SK-N-DZ (cell line): ENCODE data around the gene PDLIM4.
A peak's percentile ranks its signal among the peaks of the same experiment; 100 is the strongest.

ENCODE experiments used
- DNase-seq: peaks from one replicate; pipeline ENCODE4 v3.0.0-alpha.2; 2015; ENCODE audit warnings: low spot score

The PDLIM4 gene

DNA sequence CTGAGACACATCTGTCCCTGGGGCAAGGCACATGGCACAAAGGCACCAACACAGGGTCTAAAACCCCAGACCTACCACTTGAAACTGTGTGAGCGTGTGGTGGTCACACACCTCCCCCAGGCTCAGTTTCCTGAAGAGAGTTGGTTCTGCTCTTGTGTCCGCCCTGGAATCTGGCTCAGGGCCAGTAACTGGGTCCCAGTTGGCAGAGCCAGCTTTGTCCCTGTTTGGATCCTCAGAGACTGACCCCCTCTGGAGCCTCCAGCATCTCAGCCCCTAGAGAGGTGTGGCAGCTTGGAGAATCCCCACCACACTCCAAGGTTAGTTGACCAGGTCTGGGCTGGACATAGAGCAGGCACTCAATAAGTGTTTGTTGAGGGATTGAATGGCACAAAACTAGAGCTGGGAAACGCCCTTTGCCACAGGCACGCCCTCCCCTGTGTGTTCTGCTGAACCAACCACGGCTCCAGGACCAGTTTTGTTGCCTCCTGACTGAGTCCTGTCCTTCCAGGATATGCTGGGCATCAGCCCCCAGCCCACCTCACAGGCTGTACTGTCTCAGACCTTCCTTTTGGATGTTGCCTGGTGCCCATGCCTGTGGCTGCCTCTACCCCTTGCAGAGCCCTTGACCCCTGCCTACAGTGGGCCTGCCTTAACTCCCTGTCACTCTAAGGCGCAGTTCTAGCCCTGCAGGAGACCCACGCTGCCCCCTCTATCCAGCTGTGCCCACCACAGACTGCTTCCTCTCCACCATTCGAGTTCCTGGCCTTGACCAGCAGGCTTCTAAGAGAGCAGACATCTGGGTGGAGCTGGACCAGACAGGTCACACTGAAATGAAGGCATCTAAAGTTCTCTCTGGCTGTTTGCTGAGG lies 3.8 kb upstream of the PDLIM4 start:
- no peak for DNase-seq

DNA sequence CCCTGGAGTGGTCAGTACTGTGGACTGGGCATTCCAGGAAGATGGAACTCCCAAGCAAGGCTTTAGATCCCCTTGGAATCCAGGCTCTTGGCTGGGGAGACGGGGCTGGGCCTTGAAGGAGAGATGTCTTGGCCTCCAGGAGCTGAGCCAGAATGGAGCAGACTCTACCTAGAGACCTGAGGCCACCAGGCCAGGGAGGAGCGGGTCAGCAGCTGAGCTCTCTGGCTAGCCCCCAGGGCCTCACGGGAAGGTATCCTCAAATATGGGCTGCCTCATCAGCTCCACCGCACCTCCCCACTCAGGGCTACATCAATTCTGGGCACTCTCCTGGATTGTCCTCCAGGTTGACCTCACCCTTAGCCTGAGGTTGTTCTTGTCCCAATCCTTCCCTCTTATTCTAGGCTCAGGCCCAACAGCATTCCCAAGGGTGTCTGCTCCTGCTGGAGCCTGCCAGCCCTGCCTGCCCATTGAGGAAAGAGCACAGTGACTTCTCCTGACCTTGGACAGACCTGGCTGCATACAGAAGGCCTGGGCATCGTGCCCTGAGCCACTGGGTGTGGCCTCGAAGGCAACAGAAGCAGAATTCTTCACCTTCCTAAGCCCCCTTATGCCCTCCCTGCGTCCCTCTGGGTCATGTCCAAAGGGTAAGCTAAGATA lies 3.0 kb upstream of the PDLIM4 start:
- no peak for DNase-seq

DNA sequence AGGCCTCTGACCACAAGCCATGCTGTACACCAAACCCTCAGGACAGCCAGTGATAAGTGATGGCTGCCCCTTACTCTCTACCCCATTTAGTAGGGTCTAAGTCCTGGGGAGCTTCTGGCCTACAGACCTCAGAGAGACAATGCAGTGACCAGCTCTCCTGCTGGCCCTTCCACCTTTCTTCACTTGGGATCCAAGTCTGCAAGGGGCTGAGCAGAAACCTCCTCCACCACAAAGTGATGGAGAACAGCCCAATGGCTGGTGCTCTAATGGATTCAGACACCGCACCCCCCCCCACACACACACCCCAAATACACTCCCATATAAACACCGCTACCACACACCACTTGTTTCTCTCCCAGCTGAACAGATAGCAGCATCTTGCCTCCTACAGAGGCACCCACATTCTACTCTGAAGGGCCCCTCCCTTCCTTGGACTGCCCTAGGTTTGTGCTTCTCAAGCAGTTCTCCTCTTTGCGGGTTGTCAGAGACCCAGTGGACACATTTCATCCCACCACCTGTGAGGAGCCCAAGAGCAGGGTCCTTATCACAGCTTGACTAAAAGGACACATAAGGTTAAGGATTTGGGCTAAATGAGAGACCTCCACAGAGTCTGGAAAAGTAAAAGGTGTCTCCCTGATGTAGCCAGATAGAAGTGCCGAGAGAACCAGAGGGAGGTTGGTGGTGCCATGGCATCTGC lies 1.3 kb upstream of the PDLIM4 start:
- no peak for DNase-seq

DNA sequence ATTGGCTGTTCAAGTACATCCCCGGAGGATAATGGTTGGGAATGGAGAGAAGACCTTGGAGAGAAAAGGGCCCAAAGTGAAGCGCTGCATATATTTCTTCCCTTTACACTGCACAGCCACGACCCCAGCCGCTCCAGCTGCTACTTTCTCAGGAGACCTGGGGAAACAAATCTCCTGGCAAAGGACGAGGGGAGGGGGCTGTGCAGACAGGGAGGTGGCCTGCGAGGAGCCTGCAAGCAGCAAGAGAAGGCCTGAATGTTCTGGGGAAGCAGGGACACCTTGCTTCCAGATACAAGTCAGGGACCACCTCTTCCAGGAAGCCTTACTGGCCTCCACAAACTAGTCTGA lies 739 bp upstream of the PDLIM4 start:
- no peak for DNase-seq

DNA sequence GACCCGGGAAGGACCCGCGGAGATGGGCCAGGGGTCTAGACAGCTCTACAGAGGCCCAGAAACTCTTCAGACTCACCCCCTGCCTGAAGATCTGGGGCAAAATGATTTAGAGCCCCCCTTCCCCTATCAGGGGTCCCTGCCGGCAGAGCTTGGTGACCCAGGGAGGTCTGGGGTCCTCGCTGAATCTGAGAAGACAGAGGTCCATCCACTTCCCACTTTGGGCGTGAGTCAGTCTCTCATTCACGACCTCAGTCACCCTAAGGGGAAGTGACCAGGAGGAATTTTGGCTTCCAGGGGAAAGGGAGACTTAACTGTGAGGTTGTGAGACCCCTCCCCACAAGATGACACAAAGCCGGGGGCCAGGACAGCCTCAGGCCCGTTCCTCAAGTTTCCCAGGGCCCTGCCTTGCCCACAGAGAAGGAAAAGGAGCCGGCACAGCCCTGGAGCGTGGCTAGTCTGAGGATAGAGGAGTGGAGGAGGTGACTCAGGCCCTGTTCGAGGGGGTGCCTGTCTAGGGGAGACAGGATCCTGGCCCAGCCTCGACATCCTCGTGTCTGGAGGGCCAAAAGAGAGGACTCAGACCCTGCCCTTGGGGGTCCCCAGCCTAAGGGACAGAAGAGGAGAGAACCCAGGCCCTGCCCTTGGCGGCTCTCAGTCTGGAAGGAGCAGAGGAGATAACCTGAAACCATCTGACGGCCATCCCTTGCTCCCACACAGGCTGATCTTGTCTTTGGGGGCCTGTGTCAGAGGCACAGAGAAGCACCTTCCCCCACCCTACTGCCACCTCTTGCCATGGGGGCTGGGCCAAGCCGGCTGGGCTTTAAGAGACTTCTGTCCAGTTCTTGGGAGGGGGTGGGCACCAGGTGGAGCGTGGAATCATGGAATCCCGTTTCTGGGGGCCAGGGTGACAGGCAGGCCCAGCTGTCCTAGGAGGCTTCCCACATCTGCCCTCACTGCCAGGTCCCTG lies 889 bp downstream of the PDLIM4 start:
- DNase-seq: no peak

DNA sequence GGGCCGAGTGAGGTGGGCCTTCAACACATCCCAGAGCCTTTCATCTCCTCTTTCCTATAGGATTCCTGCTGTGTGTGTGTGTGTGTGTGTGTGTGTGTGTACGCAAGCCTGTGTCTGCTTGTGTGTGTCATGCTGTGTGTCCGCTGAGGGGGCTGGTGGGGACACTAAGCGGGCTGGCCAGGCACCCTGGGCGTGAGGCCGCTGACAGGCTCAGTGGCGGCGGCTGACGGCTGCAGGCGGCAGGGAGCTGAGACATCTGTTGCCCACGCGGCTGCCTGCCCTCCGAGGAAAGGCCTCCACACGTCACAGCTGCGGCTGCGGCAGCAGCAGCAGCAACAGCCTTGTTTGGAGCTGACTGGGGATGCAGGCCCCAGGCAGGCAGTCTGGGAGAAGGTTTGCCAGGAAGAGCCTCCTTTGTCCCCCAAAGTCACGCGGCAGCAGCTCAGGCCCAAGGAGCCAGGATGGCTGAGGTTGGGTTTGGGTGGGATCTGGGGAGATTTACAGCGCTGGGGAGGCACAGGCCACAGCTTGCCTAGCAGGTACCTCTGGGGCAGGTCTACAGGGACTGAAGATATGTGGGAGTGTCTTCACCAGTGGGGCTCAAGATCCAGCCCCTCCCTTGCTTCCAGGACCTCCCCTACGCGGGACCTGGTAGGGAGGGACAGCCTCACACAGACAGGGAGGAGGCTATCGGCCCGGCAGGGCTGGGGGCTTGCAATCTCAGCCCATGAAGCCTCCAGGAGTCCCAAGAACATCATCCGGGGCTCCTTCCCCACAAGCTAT lies 1.8 kb downstream of the PDLIM4 start:
- DNase-seq: peak; percentile 80

DNA sequence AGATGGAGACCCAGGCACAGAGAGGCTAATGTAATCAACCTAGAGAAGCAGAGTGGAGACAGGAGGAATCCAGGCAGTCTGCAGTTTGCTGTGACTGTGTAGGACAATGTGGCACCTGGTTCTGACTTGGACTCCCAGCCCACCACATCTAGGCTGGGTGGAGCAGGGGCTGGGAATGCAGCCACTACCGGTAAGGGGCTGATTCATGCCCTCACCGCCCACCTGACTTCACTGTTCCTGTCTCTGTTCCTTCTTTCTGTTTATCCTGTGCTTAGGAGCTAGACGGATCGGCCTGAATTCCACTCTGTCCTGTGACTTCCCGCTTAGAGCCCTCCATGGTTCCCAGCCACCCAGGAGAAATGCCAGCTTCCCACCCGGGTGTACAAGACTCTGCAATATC lies 2.6 kb downstream of the PDLIM4 start:
- peak; percentile 38 for DNase-seq

DNA sequence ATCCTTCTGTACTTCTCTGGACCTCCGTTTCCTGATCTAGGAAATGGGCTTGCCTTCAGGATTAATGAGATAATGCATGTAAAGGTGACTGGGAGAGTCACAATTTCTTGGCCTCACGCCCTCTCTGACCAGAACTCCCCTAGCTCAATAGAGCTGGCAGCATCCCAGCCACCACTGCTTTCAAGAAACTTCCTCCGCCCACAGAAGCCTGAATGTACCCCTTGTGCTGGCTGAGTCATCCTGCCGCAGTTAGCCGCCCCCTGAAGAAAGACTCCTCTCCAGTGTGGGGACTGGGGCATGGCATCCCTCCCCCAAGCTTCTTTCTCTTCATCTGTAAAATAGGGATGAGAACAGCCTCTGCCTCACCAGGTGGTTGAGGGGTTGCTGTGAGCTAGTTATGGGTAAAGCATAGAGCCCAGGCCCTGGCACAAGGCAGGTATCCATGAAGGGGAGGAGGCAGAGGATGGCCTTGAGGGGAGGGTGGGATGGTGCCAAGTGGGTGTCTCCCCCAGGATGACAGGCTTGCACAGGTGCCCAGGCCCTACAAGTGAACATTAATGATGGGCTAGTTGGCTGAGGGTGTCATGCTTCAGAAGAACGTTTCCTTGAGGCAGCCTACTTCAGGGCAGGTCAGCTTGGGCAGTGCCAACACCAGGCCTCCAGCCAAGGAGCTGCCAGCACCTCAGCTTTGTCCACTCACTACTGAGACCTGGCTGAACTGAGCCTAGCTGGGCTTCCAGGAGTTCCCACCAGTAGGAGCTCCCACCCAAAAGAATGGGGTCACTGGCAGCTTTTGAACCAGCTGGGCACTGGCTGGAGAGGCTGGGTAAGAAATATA lies 3.4 kb downstream of the PDLIM4 start:
- no peak for DNase-seq

DNA sequence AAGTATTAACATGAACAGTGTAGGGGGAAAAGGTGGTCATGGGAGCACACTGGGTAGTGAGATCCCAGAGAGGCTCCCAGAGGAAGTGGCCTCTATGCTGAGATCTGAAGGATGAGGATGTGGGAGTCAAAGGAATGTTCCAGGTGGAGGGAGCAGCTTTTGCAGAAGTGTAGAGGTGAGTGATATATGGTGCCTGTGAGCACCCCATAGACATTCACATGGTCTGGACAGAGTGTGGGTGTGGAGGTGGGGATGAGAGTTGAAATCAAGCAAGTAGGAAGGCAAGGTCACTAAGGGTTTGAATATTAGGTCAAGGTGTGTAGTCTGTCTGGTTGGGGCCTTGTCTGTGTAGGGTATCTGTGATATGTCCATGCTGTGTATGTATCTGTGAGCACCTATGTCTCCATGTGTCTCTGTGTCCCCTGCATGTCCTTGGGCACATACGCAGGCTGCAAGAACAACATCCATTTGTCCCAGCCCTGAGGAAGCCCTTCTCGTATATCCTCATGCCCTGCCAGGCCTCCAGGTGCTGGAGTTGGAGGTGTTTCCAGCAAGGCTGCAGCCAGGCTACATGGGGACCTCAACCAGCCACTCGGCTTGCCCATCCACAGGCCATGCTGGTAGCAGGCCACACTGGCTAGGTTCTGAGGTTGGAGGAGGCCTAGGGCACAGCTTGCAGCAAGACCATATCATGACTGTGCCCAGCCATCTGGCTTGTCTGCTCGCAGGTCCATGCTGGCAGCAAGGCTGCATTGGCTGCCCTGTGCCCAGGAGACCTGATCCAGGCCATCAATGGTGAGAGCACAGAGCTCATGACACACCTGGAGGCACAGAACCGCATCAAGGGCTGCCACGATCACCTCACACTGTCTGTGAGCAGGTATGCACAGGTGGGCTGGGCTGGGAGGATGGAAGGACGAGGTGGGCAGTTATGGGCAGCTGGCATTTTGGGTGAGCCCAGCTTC lies 4.7 kb downstream of the PDLIM4 start:
- no peak for DNase-seq

DNA sequence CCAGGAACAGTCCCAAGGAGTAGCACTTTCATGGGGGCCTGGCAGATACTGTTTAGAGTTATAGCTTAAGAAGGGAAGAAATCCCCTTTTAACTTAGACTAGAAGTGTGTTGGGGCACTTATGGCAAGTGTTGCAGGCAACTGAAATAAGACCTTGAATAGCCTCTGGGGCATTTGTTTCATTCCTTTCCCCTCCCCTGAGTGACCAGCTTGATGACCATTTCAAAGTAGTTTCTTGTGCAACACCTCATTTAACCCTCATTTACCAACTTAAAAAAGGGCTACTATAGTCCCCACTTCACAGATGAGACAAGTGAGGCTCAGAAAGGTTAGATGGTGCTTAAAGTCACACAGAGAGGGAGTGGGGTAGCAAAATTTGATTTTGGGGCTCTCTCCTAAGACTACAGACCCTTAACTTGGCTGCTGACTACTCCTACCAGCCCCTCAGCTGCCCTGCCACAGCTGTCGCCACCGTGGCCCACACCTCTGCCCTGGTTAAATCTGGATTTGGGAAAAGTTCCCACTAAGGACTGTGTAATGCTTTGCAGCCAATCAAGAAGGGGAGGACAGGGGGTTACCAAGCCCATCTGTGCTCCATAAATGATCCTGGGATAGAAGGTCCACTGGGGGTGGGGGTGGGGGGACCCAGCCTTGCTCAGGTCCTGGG lies 5.5 kb downstream of the PDLIM4 start:
- DNase-seq: no peak

DNA sequence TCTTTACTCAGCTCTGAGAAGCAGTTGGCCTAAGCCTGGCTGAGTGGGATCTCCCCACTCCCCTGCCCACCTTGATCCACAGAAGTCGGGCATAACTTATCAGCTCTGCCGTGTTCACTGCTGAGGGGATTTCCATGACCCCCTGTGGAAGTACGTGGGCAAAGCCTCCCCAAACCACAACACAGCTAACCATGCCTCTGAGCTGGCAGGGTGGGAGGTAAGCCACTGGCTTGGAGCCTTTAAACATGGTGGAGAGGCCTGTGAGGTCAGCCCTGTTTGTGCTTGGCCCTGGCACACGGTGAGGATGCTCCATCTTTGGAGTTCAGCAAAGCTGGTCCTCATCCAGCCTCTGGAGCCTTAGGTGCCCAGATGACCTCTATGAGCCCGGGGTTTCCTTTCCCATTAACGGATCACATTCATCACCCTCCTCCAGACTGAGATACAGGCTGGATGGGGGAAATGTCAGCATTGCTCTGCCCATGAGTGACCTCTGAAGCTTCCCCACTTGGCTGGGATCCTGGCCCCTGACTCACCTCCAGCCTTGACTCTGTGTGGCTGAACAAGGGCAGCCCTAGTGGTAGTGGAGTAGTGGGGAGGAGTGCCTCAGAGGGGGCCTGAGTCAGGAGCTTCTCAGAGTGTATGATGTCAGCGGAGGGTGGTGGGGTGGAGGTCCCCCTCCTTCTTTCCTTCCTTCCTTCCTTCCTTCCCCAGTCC lies 6.2 kb downstream of the PDLIM4 start:
- DNase-seq: no peak

DNA sequence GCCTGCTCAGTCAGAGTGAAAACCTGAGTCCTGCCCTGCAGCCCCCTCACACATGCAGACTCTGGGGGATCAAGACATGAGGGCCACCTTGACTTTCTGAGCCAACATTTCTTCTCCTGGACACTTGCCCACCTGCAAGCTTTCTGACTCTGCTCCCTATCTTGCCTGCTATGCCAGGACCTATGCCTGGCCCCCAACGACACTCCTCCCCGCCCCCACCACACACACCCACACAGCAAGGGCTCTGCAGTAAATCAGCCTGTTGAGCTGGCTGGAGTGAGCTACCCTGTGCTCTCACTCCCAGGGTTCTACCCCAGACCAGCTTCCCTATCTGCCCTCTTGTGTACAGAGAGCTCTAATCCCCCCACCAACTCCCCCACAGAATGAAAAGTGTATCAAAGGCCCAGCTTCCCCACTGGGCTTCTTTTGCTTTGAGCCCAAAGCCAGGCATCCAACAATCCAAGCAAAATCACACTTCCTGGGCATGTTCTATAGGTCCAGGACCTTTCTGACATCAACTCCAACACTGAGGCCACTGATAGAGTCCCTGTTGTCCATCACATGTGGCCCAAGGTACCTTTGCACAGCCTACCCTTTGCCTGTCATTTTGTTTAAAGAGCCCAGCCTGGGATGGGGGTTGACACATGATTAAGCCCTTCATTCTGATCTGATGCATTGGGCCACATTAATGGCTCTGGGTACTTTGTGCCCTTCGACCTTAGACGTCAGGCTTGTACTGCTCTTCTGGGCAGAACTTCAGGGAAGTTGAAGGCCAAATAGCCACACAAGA lies 7.2 kb downstream of the PDLIM4 start:
- DNase-seq: no peak

DNA sequence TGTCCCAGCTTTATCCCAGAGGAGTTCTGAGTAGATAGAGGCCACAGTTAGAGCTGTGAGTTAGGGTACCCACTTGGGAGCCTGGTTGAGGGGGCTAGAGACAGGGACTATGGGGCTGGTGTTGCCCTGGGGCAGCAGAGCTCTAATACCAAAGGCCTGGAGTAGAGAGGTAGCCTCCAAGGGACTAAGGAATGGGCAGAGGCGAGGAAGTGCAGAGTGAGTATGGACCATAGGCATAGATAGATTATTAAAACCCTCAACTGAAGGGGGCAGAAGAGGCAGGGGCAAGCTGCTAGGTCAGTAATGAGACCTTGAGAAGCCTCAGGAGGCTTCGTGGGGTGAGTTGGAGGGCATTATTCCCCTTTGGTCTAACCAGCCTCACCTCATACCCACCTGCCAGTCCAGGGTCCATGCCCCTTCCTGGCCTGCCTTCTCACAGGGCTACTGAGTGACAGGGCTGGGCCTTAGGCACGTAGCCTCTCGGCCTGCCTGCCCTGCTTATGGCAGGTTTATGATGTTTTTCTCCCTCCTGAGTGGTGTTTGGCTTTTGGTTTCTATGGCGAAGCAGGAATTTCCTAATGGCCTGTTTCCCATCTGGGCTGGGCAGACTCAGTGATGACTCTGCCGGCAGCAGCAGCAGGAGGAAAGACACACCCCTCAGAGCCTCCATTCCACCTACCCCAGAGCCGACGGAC lies 8.0 kb downstream of the PDLIM4 start:
- no peak for DNase-seq

DNA sequence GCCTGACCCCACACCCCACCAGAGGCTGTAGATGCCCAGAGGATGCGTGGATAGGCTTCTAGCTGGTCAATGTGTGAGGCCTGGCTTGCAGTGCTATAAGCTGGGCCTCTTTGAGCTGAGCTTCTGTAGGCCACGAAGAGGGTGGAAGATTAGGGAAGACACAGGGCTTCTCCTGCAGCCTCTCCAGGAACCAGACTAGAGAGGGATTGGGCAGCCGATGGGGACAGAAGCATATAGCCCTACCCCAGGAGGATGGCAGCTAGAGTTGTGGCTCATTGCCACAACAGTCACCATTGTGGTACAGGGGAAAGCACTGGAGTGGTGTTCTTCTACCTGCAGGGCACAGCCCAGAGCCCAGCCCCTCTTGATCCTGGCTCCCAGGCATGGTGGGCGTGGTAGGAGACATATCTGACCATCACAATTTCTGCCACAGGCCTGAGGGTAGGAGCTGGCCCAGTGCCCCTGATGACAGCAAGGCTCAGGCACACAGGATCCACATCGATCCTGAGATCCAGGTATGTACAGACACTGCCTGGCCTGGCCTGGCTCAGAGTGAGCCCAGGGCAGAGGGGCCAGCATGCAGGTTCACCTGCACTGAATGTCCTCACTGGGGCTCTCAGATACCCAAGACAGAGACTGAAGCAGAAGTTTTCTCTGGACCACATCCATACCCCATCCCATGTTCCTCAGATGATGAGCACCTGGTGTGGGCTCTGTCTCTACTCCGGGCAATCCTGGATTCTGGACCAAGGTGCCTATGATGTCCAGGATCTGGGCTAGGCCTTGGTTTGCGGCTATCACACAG lies 8.7 kb downstream of the PDLIM4 start:
- no peak for DNase-seq

DNA sequence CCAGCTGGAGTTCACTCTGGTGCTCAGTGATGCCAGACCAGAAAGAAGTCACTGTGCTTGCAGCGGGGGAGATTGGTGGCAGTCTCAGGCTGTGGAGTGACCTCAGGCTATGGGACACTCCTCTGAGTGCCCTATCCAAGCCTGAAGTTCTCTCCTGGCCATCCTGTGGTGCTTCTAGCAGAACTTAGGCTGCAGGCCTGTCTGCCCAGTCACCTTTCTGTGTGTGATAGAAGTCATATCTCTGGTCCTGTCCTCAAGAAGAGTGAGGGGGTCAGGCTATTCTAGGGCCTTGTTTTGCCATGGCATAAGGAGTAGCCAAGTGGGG lies 9.3 kb downstream of the PDLIM4 start:
- DNase-seq: no peak
